Measurements from ENCODE around the gene AGXT2.

The AGXT2 gene

DNA sequence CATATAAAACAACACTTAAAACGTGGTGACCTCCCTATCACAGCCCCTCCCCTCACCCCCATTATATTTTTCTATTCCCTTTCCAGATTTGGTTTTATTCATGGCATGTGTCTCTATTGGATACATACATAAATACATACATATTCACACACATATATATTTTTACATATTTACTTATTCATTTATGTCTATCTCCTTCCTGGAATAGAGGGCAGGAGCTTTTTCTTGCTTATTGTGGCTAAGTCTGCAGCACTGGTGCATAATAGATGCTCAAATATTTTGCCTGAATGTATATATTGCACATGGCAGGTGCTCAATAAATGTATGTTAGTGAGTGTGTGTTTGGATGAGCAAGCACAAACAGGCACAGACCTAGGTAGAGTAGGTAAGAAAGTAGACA, 2.5 kb downstream of the AGXT2 start:
- Histone ChIP-seq H3K9me2 (replicated peaks; ENCODE audit: control insufficient read depth, low read length) (no peaks in the 10 kb centered on the region), H3K27ac (ENCODE audit: low read depth, low read length) (no peak overlapping the region), H4K20me1 (ENCODE audit: control insufficient read depth, insufficient read depth, low read depth, low read length) (no peaks in the 10 kb centered on the region), H3F3A (ENCODE audit: control insufficient read depth, insufficient read depth) (no peaks in the 10 kb centered on the region), H3K79me2 (ENCODE audit: control insufficient read depth, low read length) (no peaks in the 10 kb centered on the region), H3K27me3 (ENCODE audit: control insufficient read depth, low read length) (no peaks in the 10 kb centered on the region), H3K4me1 (ENCODE audit: control insufficient read depth, low read length) (no peaks in the 10 kb centered on the region), H3K4me2 (ENCODE audit: low read length) (no peak overlapping the region), H3K9me3 (ENCODE audit: control insufficient read depth, insufficient read depth, low read length) (no peaks in the 10 kb centered on the region), H3K36me3 (ENCODE audit: control insufficient read depth, low read length) (no peaks in the 10 kb centered on the region), H3K4me3 (ENCODE audit: low read length) (no peak overlapping the region)
- no peak for TF ChIP-seq EZH2phosphoT487 (IDR thresholded peaks at IDR 0.05; ENCODE audit: borderline replicate concordance, low read length)
- TF ChIP-seq, protein P1, sequence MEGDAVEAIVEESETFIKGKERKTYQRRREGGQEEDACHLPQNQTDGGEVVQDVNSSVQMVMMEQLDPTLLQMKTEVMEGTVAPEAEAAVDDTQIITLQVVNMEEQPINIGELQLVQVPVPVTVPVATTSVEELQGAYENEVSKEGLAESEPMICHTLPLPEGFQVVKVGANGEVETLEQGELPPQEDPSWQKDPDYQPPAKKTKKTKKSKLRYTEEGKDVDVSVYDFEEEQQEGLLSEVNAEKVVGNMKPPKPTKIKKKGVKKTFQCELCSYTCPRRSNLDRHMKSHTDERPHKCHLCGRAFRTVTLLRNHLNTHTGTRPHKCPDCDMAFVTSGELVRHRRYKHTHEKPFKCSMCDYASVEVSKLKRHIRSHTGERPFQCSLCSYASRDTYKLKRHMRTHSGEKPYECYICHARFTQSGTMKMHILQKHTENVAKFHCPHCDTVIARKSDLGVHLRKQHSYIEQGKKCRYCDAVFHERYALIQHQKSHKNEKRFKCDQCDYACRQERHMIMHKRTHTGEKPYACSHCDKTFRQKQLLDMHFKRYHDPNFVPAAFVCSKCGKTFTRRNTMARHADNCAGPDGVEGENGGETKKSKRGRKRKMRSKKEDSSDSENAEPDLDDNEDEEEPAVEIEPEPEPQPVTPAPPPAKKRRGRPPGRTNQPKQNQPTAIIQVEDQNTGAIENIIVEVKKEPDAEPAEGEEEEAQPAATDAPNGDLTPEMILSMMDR (IDR thresholded peaks at IDR 0.05; ENCODE audit: low read depth, low read length, poor library complexity, severe bottlenecking): no peak

DNA sequence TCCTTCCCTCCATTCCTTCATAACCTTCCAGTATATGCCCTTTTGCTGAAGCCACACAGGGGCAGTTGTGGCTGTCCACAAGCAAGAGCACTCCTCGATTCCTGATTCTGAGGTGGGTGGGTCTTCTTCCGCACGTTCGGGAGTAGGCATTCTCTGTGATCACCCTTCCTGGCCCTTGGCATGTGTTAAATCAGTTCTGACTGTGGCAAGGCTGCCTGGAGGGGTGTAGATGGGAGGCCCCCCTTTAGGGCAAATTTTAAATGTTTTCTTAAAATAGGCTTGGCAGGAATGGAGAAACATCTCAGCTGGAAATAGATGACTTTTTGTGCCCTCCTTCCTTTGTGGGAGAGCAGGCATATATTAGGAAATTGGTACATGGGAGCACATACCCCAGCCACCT, 3.1 kb downstream of the AGXT2 start:
- H3F3A ChIP-seq (ENCODE audit: control insufficient read depth, insufficient read depth): no peaks in the 10 kb centered on the region
- H3K9me3 ChIP-seq (ENCODE audit: control insufficient read depth, insufficient read depth, low read length): no peaks in the 10 kb centered on the region
- TF ChIP-seq, protein P1 (IDR thresholded peaks at IDR 0.05; ENCODE audit: low read depth, low read length, poor library complexity, severe bottlenecking): no peak
- TF ChIP-seq EZH2phosphoT487 (IDR thresholded peaks at IDR 0.05; ENCODE audit: borderline replicate concordance, low read length): no peak
- H3K27ac ChIP-seq (ENCODE audit: low read depth, low read length): no peak overlapping the region
- no peaks in the 10 kb centered on the region for H4K20me1 ChIP-seq (ENCODE audit: control insufficient read depth, insufficient read depth, low read depth, low read length)
- no peak overlapping the region for H3K4me3 ChIP-seq (ENCODE audit: low read length)
- H3K27me3 ChIP-seq (ENCODE audit: control insufficient read depth, low read length): no peaks in the 10 kb centered on the region
- H3K79me2 ChIP-seq (ENCODE audit: control insufficient read depth, low read length): no peaks in the 10 kb centered on the region
- H3K9me2 ChIP-seq (replicated peaks; ENCODE audit: control insufficient read depth, low read length): no peaks in the 10 kb centered on the region
- H3K36me3 ChIP-seq (ENCODE audit: control insufficient read depth, low read length): no peaks in the 10 kb centered on the region
- no peaks in the 10 kb centered on the region for H3K4me1 ChIP-seq (ENCODE audit: control insufficient read depth, low read length)
- H3K4me2 ChIP-seq (ENCODE audit: low read length): no peak overlapping the region

DNA sequence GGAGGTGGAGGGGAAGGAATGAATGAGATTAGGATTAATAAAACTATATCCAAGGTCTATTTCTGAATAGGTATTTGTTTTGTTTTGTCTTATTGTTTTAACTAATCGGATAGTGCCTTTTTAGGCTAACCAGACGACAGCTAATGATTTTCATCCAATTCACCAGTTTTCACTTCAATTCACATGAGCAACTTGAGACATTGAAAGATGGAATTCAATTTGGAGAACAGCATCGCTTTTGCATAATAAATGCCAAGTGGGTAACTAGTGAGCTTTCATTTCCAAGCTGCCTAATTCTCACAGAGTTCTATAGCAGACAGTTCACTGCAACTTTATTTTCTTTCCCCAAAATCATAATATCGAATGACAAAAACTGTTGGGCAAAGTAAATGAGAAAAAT, 5.0 kb downstream of the AGXT2 start:
- TF ChIP-seq, protein P1 (IDR thresholded peaks at IDR 0.05; ENCODE audit: low read depth, low read length, poor library complexity, severe bottlenecking): no peak
- TF ChIP-seq EZH2phosphoT487 (IDR thresholded peaks at IDR 0.05; ENCODE audit: borderline replicate concordance, low read length): no peak
- Histone ChIP-seq H3K36me3 (ENCODE audit: control insufficient read depth, low read length) (no peaks in the 10 kb centered on the region), H3K4me3 (ENCODE audit: low read length) (no peak overlapping the region)

DNA sequence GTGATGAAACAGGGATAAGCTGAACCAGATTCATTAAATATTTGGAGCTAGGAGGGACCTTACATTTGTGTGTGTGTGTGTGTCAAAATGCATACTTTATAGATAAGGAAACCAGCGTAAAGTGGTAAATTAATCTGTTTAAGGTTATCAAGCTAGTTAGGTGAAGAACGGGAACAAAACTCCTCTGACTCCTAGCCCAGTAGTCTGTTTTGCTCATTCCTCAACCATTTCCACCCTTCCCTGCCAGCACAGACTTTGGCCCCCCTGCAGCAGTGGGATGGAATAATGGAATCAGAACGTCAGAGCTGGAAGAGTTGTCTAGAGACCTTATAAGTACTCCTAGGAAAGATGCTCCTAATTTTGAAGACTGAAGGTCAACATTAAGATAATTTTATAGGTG, 6.5 kb downstream of the AGXT2 start:
- H3K27me3 ChIP-seq (ENCODE audit: control insufficient read depth, low read length): no peaks in the 10 kb centered on the region; the same call in 1 of the 2 replicates
- TF ChIP-seq EZH2phosphoT487 (IDR thresholded peaks at IDR 0.05; ENCODE audit: borderline replicate concordance, low read length): no peak
- TF ChIP-seq, protein P1 (IDR thresholded peaks at IDR 0.05; ENCODE audit: low read depth, low read length, poor library complexity, severe bottlenecking): no peak
- H3K79me2 ChIP-seq (ENCODE audit: control insufficient read depth, low read length): no peaks in the 10 kb centered on the region
- no peaks in the 10 kb centered on the region for H3K4me1 ChIP-seq (ENCODE audit: control insufficient read depth, low read length)
- no peaks in the 10 kb centered on the region for H3K9me2 ChIP-seq (replicated peaks; ENCODE audit: control insufficient read depth, low read length)
- no peak overlapping the region for H3K27ac ChIP-seq (ENCODE audit: low read depth, low read length)
- H3K4me2 ChIP-seq (ENCODE audit: low read length): no peak overlapping the region
- H3K36me3 ChIP-seq (ENCODE audit: control insufficient read depth, low read length): no peaks in the 10 kb centered on the region
- no peaks in the 10 kb centered on the region for H3F3A ChIP-seq (ENCODE audit: control insufficient read depth, insufficient read depth)
- no peak overlapping the region for H3K4me3 ChIP-seq (ENCODE audit: low read length)
- no peaks in the 10 kb centered on the region for H4K20me1 ChIP-seq (ENCODE audit: control insufficient read depth, insufficient read depth, low read depth, low read length)
- no peaks in the 10 kb centered on the region for H3K9me3 ChIP-seq (ENCODE audit: control insufficient read depth, insufficient read depth, low read length)

More for the DNA sequence above, 5.0 kb downstream of the AGXT2 start:
- Histone ChIP-seq H4K20me1 (ENCODE audit: control insufficient read depth, insufficient read depth, low read depth, low read length) (no peaks in the 10 kb centered on the region), H3K27me3 (ENCODE audit: control insufficient read depth, low read length) (no peaks in the 10 kb centered on the region; the same call in 1 of the 2 replicates), H3K27ac (ENCODE audit: low read depth, low read length) (no peak overlapping the region), H3K9me2 (replicated peaks; ENCODE audit: control insufficient read depth, low read length) (no peaks in the 10 kb centered on the region), H3K4me1 (ENCODE audit: control insufficient read depth, low read length) (no peaks in the 10 kb centered on the region), H3K9me3 (ENCODE audit: control insufficient read depth, insufficient read depth, low read length) (no peaks in the 10 kb centered on the region), H3F3A (ENCODE audit: control insufficient read depth, insufficient read depth) (no peaks in the 10 kb centered on the region), H3K79me2 (ENCODE audit: control insufficient read depth, low read length) (no peaks in the 10 kb centered on the region), H3K4me2 (ENCODE audit: low read length) (no peak overlapping the region)
